OCI-LY3 (cell line): Measurements from ENCODE around the gene COA8.

Experiments used
- H2AFZ ChIP-seq: fragments of 200-600, 300-600 bp; shearing (Covaris generic); 2 replicates; pipeline ENCODE4 v1.6.0; 2014; ENCODE audit warnings: antibody characterized with exemption, low read depth, low read length
- H3K27ac ChIP-seq: fragments of 200-600, 300-600 bp; sonication (generic); 2 replicates; pipeline ENCODE4 v1.5.1; 2014; ENCODE audit warnings: mild to moderate bottlenecking, low read length, moderate library complexity, mixed read lengths
- H3K27me3 ChIP-seq: fragments of 200-600, 300-600 bp; sonication (generic); 2 replicates; pipeline ENCODE4 v1.6.1; 2014; ENCODE audit warnings: low read depth, low read length, mixed read lengths
- H3K36me3 ChIP-seq: fragments of 200-600, 300-600 bp; sonication (generic); replicated peaks from 2 replicates; pipeline ENCODE3; 2014; ENCODE audit warnings: low read depth, low read length, mixed read lengths
- H3K4me1 ChIP-seq: fragments of 300-600, 200-600 bp; sonication (generic); 2 replicates; pipeline ENCODE4 v1.6.1; 2014; ENCODE audit warnings: low read length, mixed read lengths
- H3K4me2 ChIP-seq: fragments of 200-600, 300-600 bp; sonication (generic); 2 replicates; pipeline ENCODE4 v1.6.1; 2014; ENCODE audit warnings: low read length, mixed read lengths
- H3K4me3 ChIP-seq: fragments of 300-600, 200-600 bp; sonication (generic); 2 replicates; pipeline ENCODE4 v1.5.1; 2014; ENCODE audit warnings: antibody characterized with exemption, mild to moderate bottlenecking, low read length, moderate library complexity
- H3K79me2 ChIP-seq: fragments of 300-600, 200-600 bp; shearing (Covaris generic); 2 replicates; pipeline ENCODE4 v1.6.1; 2014; ENCODE audit warnings: mild to moderate bottlenecking, low read length, mixed read lengths
- H3K9ac ChIP-seq: fragments of 300-600, 200-600 bp; shearing (Covaris generic); 2 replicates; pipeline ENCODE4 v1.6.0; 2014; ENCODE audit warnings: mild to moderate bottlenecking, low read length, moderate library complexity
- H3K9me3 ChIP-seq: fragments of 200-600, 300-600 bp; shearing (Covaris generic); 2 replicates; pipeline ENCODE4 v1.6.1; 2014; ENCODE audit warnings: low read length, mixed read lengths; ENCODE audit not compliant: insufficient read depth
- H4K20me1 ChIP-seq: fragments of 200-600, 300-600 bp; sonication (generic); 2 replicates; pipeline ENCODE4 v1.6.1; 2016; ENCODE audit warnings: low read length, mixed read lengths; ENCODE audit not compliant: insufficient read depth
- CTCF ChIP-seq: fragments of 200-600, 300-600 bp; sonication (generic); IDR thresholded peaks from 2 replicates; pipeline ENCODE4 v1.5.1; 2014; ENCODE audit warnings: antibody characterized with exemption, low read length, low read depth
- EZH2phosphoT487 ChIP-seq: fragments of 200-600 bp; shearing (Covaris generic); IDR thresholded peaks from 2 replicates; pipeline ENCODE4 v1.6.1; 2018; ENCODE audit warnings: antibody characterized with exemption, mixed run types, low read depth

Gene COA8

DNA sequence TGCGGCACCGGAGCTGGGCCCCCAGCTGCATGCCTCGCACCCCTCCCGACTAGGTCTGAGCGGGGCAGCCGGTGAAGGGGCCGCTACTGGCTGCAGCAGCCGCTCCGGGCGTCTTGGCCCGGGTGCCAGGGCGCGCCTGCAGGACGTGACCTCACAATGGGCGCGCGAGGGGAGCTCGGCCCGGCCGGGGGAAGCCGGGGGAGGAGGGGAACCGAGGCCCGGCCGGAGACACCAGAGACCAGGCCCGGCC, 656 bp upstream of the COA8 start:
- peaks cover 27% of the 10 kb centered on the region for H3K4me1 ChIP-seq
- 0 out of 2 replicates have a peak overlapping the region, but pooled peaks have one; percentile 78 for H2AFZ ChIP-seq

GRCh38 chr14:103563226-103563620, 463 bp downstream of the COA8 start:
- H4K20me1 ChIP-seq, result peaks cover 31% of the 10 kb centered on the region
- no peak for TF ChIP-seq CTCF
- no peak for TF ChIP-seq EZH2phosphoT487
- H3K79me2 ChIP-seq, result peaks cover 92% of the 10 kb centered on the region
- no peaks in the 10 kb centered on the region for H3K9me3 ChIP-seq
- peaks cover 38% of the 10 kb centered on the region for H3K4me1 ChIP-seq
- H3K9ac ChIP-seq, result peak overlapping the region; percentile 90
- H3K4me3 ChIP-seq, result peak overlapping the region; percentile 93
- H3K36me3 ChIP-seq, result peaks cover 26% of the 10 kb centered on the region
- H3K27me3 ChIP-seq, result no peaks in the 10 kb centered on the region
- peak overlapping the region; percentile 97 for H3K4me2 ChIP-seq
- peak overlapping the region; percentile 77 for H3K27ac ChIP-seq
- peak overlapping the region; percentile 78; the same call in 1 of the 2 replicates for H2AFZ ChIP-seq

More for the DNA sequence above, 656 bp upstream of the COA8 start:
- peak overlapping the region; percentile 93 for H3K4me3 ChIP-seq
- H4K20me1 ChIP-seq, result peaks cover 34% of the 10 kb centered on the region
- peak overlapping the region; percentile 90 for H3K9ac ChIP-seq
- H3K79me2 ChIP-seq, result peaks cover 88% of the 10 kb centered on the region
- H3K27me3 ChIP-seq, result no peaks in the 10 kb centered on the region
- H3K9me3 ChIP-seq, result no peaks in the 10 kb centered on the region
- peak overlapping the region; percentile 77 for H3K27ac ChIP-seq
- no peak for TF ChIP-seq CTCF
- no peak for TF ChIP-seq EZH2phosphoT487
- peak overlapping the region; percentile 82 for H3K4me2 ChIP-seq
- H3K36me3 ChIP-seq, result peaks cover 29% of the 10 kb centered on the region

DNA sequence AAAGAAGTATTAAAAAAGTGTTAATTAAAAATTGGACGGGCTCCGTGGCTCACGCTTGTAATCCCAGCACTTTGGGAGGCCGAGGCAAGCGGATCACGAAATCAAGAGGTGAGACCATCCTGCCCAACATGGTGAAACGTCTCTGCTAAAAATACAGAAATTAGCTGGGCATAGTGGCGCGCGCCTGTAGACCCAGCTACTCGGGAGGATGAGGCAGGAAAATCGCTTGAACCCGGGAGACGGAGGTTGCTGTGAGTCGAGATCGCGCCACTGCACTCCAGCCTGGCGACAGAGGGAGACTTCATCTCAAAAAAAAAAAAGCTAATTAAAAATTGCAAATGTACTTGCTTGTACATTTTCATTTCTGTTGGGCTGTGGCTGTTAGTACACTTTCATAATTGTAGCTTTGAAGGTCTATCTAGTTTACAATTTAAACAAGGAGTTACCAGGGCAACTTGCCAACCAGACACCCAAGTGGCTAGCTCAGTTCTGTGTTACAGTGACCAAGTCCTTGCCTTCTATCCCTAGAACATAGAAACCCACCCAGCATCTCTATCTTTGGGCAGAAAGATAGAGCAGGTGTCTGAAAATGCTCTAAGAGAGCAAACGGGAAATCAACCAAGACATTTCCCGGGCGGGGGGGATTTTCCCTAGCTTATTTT, 1.2 kb downstream of the COA8 start:
- Histone ChIP-seq H3K4me2 (peak overlapping the region; percentile 97), H3K79me2 (peaks cover 88% of the 10 kb centered on the region), H3K4me3 (peak overlapping the region; percentile 93), H3K27me3 (no peaks in the 10 kb centered on the region), H2AFZ (no peak overlapping the region), H3K36me3 (peaks cover 20% of the 10 kb centered on the region), H3K9me3 (no peaks in the 10 kb centered on the region), H3K9ac (peak overlapping the region; percentile 90), H3K4me1 (peaks cover 39% of the 10 kb centered on the region), H4K20me1 (peaks cover 27% of the 10 kb centered on the region), H3K27ac (peak overlapping the region; percentile 77)
- TF ChIP-seq CTCF (no peak), EZH2phosphoT487 (no peak)

- Histone ChIP-seq H2AFZ (no peak overlapping the region), H3K4me1 (peaks cover 42% of the 10 kb centered on the region), H3K27ac (no peak overlapping the region), H3K9me3 (no peaks in the 10 kb centered on the region), H3K4me3 (no peak overlapping the region), H4K20me1 (peaks cover 7% of the 10 kb centered on the region), H3K79me2 (peaks cover 48% of the 10 kb centered on the region), H3K4me2 (no peak overlapping the region), H3K36me3 (peaks cover 7% of the 10 kb centered on the region), H3K27me3 (no peaks in the 10 kb centered on the region), H3K9ac (no peak overlapping the region)
- TF ChIP-seq EZH2phosphoT487 (no peak), CTCF (no peak)
Observed at GRCh38 chr14:103568952-103569351, 6.2 kb downstream of the COA8 start.
